K562 (cell line): ENCODE results near the gene ZNF516. TPM values are rescaled to one million over a fixed set of nuclear protein-coding genes. Genes with fewer than 3 reads are reported as not detected.

Source experiments
- ATAC-seq: fragments of 200-7000 bp; cut with Tn5 transposase; 3 replicates; pipeline ENCODE4 v1.9.1; 2020; ENCODE audit warnings: moderate library complexity
- BruUV-seq: library from RNA; stranded (reverse); fragments of 400-500 nt; replicated peaks from 2 replicates; lab custom pipeline; 2021; lab: Mats Ljungman, UMichigan
- CTCF ChIA-PET: fragments of 300-600 bp; formaldehyde crosslinking; extraction: SDS; loops from one replicate; lab custom pipeline; 2021; ENCODE audit warnings: low intra/inter-chr PET ratio; lab: Yijun Ruan, JAX
- POLR2A ChIA-PET: fragments of 300-600, 350-650 bp; sonication (Branson Sonifier 250); formaldehyde crosslinking; extraction: SDS; loops from one replicate; lab custom pipeline; 2021; ENCODE audit warnings: antibody characterized with exemption, inconsistent platforms; lab: Yijun Ruan, JAX
- DNase-seq, 4 experiments: peaks; one replicate each; pipeline versions ENCODE4 v3.0.0 to v3.0.0-alpha.2; 2011 to 2018; ENCODE audit warnings: low spot score in 3 of 4, mixed read lengths in 3 of 4; ENCODE audit errors: extremely low read depth in 1 of 4
- FAIRE-seq: peaks from 2 replicates; lab custom pipeline; 2011; peaks lifted over from hg19 to GRCh38; lab: Jason Lieb, UNC
- H2AFZ ChIP-seq: 2 replicates; pipeline ENCODE4 v1.6.0; 2011; ENCODE audit warnings: low read depth, low read length, control low read depth, inconsistent platforms
- H3K27ac ChIP-seq: fragments of 200-600 bp; 3 replicates; pipeline ENCODE4 v1.8.0; 2011; ENCODE audit warnings: low read depth, mild to moderate bottlenecking, control low read depth, inconsistent platforms, low read length, moderate library complexity, mixed read lengths; ENCODE audit errors: extremely low read depth
- H3K27me3 ChIP-seq, 2 experiments: fragments of 300-600 bp in 1 of 2; 2 replicates in 1 of 2; 3 replicates in 1 of 2; pipeline versions ENCODE4 v1.6.0 to v1.8.0; 2011; ENCODE audit warnings: inconsistent platforms in 2 of 2, low read length in 2 of 2, mild to moderate bottlenecking in 1 of 2, mixed read lengths in 1 of 2, moderate library complexity in 1 of 2; ENCODE audit not compliant: control insufficient read depth in 2 of 2, insufficient read depth in 2 of 2
- H3K36me3 ChIP-seq: fragments of 300-600 bp; 3 replicates; pipeline ENCODE4 v1.8.0; 2011; ENCODE audit warnings: mild to moderate bottlenecking, low read length, inconsistent platforms; ENCODE audit not compliant: control insufficient read depth, insufficient read depth
- H3K4me1 ChIP-seq, 2 experiments: fragments of 200-600 bp in 1 of 2; replicated peaks in 1 of 2; 2 replicates in 1 of 2; 3 replicates in 1 of 2; pipeline versions ENCODE4 v1.5.1 to v1.8.0; 2011; ENCODE audit warnings: inconsistent platforms in 2 of 2, low read length in 2 of 2, mild to moderate bottlenecking in 1 of 2, mixed read lengths in 1 of 2, moderate library complexity in 1 of 2; ENCODE audit not compliant: control insufficient read depth in 2 of 2, insufficient read depth in 2 of 2
- H3K4me2 ChIP-seq: 2 replicates; pipeline ENCODE4 v1.6.1; 2011; ENCODE audit warnings: low read length, control low read depth, inconsistent platforms, mixed read lengths; ENCODE audit not compliant: insufficient read depth
- H3K4me3 ChIP-seq: fragments of 200-600 bp; sonication (generic), shearing (Covaris generic); 2 replicates; pipeline ENCODE4 v1.5.1; 2016; ENCODE audit warnings: control low read depth, inconsistent platforms
- H3K79me2 ChIP-seq: fragments of 200-600 bp; 3 replicates; pipeline ENCODE4 v1.8.0; 2011; ENCODE audit warnings: low read length, inconsistent platforms; ENCODE audit not compliant: control insufficient read depth, insufficient read depth
- H3K9ac ChIP-seq, 2 experiments: 2 replicates each; pipeline versions ENCODE4 v1.6.0 to v1.6.1; 2011; ENCODE audit warnings: low read depth in 2 of 2, low read length in 2 of 2, control low read depth in 1 of 2, inconsistent platforms in 1 of 2, mild to moderate bottlenecking in 1 of 2, mixed read lengths in 1 of 2; ENCODE audit not compliant: insufficient read depth in 1 of 2
- H3K9me1 ChIP-seq: one replicate; pipeline ENCODE4 v1.6.0; 2011; ENCODE audit warnings: inconsistent platforms, mild to moderate bottlenecking, low read length, moderate library complexity; ENCODE audit not compliant: control insufficient read depth, insufficient read depth
- H3K9me3 ChIP-seq: replicated peaks from 2 replicates; pipeline ENCODE4 v1.5.1; 2011; ENCODE audit warnings: low read depth, low read length, inconsistent platforms; ENCODE audit not compliant: control insufficient read depth, insufficient read depth
- H4K20me1 ChIP-seq: replicated peaks from 2 replicates; pipeline ENCODE4 v1.6.1; 2011; ENCODE audit warnings: low read length, inconsistent platforms, mixed read lengths; ENCODE audit not compliant: control insufficient read depth, insufficient read depth
- CSDE1 ChIP-seq, 2 experiments: fragments of 450-650 bp; IDR thresholded peaks; 2 replicates each; pipeline ENCODE4 v1.6.1; 2016; ENCODE audit warnings: mild to moderate bottlenecking in 1 of 2
- HDAC6 ChIP-seq: IDR thresholded peaks from 2 replicates; pipeline ENCODE4 v1.6.1; 2012; ENCODE audit warnings: low read depth, mild to moderate bottlenecking, control low read depth, inconsistent platforms, low read length, moderate library complexity
- NELFE ChIP-seq: IDR thresholded peaks from 2 replicates; pipeline ENCODE4 v1.6.1; 2011; ENCODE audit warnings: mild to moderate bottlenecking; ENCODE audit not compliant: insufficient read depth, insufficient read length
- TGIF2 ChIP-seq: sonication (generic); formaldehyde crosslinking; IDR thresholded peaks from 2 replicates; pipeline ENCODE4 v1.8.1; 2022; ENCODE audit warnings: mild to moderate bottlenecking, missing genetic modification reagents, moderate library complexity
- ZKSCAN3 ChIP-seq: fragments of 250-450 bp; sonication (Bioruptor Pico); IDR thresholded peaks from 2 replicates; pipeline ENCODE4 v1.4.0; 2020
- WGBS: fragments of 100-300 bp; shearing (Covaris generic); methylation state at CpG from one replicate; pipeline ENCODE4 v1.1.6; 2016; ENCODE audit warnings: low coverage, mixed read lengths; ENCODE audit not compliant: insufficient coverage; ENCODE audit errors: missing lambda C conversion rate; 5-methylcytosine and 5-hydroxymethylcytosine counted together
- in situ Hi-C: fragments of 300-500 bp; cut with MboI; formaldehyde crosslinking; loops from 4 replicates; pipeline ENCODE4 v1.15.0; 2018; ENCODE audit warnings: inconsistent platforms, mixed read lengths
- intact Hi-C: fragments of 100-400 bp; cut with micrococcal nuclease; formaldehyde crosslinking; loops from 2 replicates; pipeline ENCODE4 v1.14.2; 2022
- polyA plus RNA-seq, 8 experiments: library from polyadenylated mRNA; depleted of rRNA in 4 of 8; stranded (reverse) in 5 of 8; unstranded in 3 of 8; fragments of >200 nt; fragmentation: Nextera tagmentation in 2 of 8; fragmentation: Illumina TruSeq in 1 of 8; extraction: Ambion mirVana in 2 of 8; extraction: Trizol in 1 of 8; gene quantifications; 2 replicates each; pipeline versions ENCODE4 v1.2.1 to v1.2.3, GENCODE V29; 2011 to 2014; ENCODE audit warnings: inconsistent platforms in 1 of 8, missing spikeins in 1 of 8
- total RNA-seq, 7 experiments: library from RNA; depleted of rRNA in 6 of 7; stranded (reverse); fragments of >200 nt in 6 of 7; fragmentation: Illumina TruSeq in 2 of 7; extraction: Trizol in 2 of 7; gene quantifications; 2 replicates each; pipeline versions ENCODE4 v1.2.1 to v1.2.3, GENCODE V29; 2011 to 2021; ENCODE audit warnings: low replicate concordance in 1 of 7
- TF ChIP-seq, protein P1 (sequence below): fragments of 450-650 bp; formaldehyde crosslinking; IDR thresholded peaks from 2 replicates; pipeline ENCODE4 v1.4.0; 2020; ENCODE audit warnings: mild to moderate bottlenecking, moderate library complexity
- TF ChIP-seq, protein P2 (sequence below): fragments of 250-450 bp; sonication (Bioruptor Pico); IDR thresholded peaks from 2 replicates; pipeline ENCODE4 v1.8.0; 2021; ENCODE audit warnings: moderate library complexity, mild to moderate bottlenecking, inconsistent platforms

ZNF516 gene
- total and polyA plus RNA-seq, 9 of the 15 experiments (the other 6 are each of a cell fraction or from before 2014, with no cell fraction given): 0.04 to 0.20 (median 0.08) TPM; not detected in 3

DNA sequence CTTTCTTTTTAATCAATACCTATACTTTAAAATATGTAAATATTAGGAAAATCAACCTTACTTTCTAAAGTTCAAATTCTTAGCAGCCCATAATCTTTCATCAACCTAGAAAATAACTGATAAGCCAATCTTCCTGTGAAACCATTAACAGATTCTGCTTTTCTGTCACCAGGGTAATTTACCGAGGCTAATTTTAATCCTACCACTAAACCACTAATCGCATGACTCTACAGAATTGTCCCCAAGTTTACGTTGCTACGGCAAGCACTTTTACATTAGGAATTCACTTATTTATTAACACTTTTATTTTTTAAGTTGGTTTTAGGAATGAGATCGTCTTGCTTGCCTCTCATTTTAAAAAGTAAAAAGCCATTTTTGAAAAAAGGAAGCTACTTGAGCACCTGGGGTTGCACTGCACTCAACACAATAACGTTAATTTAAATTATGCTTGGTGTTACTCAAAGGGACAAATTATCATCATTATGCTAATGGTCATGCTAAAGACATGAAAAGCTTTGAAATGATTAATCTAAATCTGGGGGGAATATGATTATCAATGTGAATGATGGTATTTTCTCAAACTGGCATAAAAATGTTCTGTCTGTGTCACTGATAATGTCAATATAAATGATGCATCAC lies 10.2 kb downstream of the ZNF516 start:
- 24% methylated on average over 6 of the region's 6 CpGs for WGBS

More for the DNA sequence above, 10.2 kb downstream of the ZNF516 start:
- FAIRE-seq: no peak
- Histone ChIP-seq H3K27me3 (peaks cover 9 to 23% of the 10 kb centered on the region in 2 experiments; a peak in 4 of 5 replicates), H3K9ac (no peak overlapping the region), H3K4me3 (no peak overlapping the region), H3K4me2 (no peak overlapping the region), H3K9me3 (no peaks in the 10 kb centered on the region), H3K27ac (no peak overlapping the region), H4K20me1 (no peaks in the 10 kb centered on the region), H3K36me3 (no peaks in the 10 kb centered on the region), H2AFZ (no peak overlapping the region), H3K79me2 (no peaks in the 10 kb centered on the region), H3K4me1 (no peaks in the 10 kb centered on the region), H3K9me1 (no peaks in the 10 kb centered on the region)
- no peak for TF ChIP-seq CSDE1 (IDR thresholded peaks at IDR 0.05)
- no peak for TF ChIP-seq HDAC6
- TF ChIP-seq, protein P1, sequence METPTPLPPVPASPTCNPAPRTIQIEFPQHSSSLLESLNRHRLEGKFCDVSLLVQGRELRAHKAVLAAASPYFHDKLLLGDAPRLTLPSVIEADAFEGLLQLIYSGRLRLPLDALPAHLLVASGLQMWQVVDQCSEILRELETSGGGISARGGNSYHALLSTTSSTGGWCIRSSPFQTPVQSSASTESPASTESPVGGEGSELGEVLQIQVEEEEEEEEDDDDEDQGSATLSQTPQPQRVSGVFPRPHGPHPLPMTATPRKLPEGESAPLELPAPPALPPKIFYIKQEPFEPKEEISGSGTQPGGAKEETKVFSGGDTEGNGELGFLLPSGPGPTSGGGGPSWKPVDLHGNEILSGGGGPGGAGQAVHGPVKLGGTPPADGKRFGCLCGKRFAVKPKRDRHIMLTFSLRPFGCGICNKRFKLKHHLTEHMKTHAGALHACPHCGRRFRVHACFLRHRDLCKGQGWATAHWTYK (CRISPR knock-in tag): no peak
- TF ChIP-seq ZKSCAN3 (CRISPR knock-in tag): no peak
- no peak for TF ChIP-seq TGIF2 (CRISPR knock-in tag)
- TF ChIP-seq NELFE: no peak
- TF ChIP-seq, protein P2, sequence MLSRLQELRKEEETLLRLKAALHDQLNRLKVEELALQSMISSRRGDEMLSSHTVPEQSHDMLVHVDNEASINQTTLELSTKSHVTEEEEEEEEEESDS (CRISPR knock-in tag): no peak
- no TSS peak for BruUV-seq
- DNase-seq: no peak
- in situ Hi-C loops (no loop called here), intact Hi-C loops (no loop called here)
- CTCF ChIA-PET: no interaction called here
- no peak for ATAC-seq
- POLR2A ChIA-PET: no interaction called here
